Measurements from ENCODE around the gene C2orf49. TPM values are rescaled to one million over a fixed set of nuclear protein-coding genes. Genes with fewer than 3 reads are reported as not detected.

Gene C2orf49
- total RNA-seq, 4 donors from 2014 or later, result 16.4 to 19.5 (median 17.7) TPM

GRCh38 chr2:105383432-105384166, 46.3 kb downstream of the C2orf49 start:
- intact Hi-C loops (cut with DNase I), result no loop called here
- peaks cover 31 to 78% (median 41%) of the 10 kb centered on the region in 4 donors for H3K4me1 ChIP-seq
- TF ChIP-seq CTCF (IDR thresholded peaks at IDR 0.05) (no peak), POLR2A (IDR thresholded peaks at IDR 0.05; ENCODE audit: low read depth) (no peak), POLR2AphosphoS5 (IDR thresholded peaks at IDR 0.05) (no peak), EP300 (IDR thresholded peaks at IDR 0.05) (no peak)
- H3K27ac ChIP-seq (replicated peaks in 1 of 4), result no peak overlapping the region
- no peaks in the 10 kb centered on the region for H3K27me3 ChIP-seq
- no peak for DNase-seq (ENCODE audit: extremely low spot score)
- no peaks in the 10 kb centered on the region for H3K9me3 ChIP-seq
- no peak overlapping the region for H3K4me3 ChIP-seq
- 68% methylated on average over 8 of the region's 8 CpGs for WGBS
- H3K36me3 ChIP-seq, result peaks cover 22 to 68% (median 36%) of the 10 kb centered on the region in 4 donors

GRCh38 chr2:105384216-105384615, 46.9 kb downstream of the C2orf49 start:
- Histone ChIP-seq H3K27ac (replicated peaks in 1 of 4) (no peak overlapping the region), H3K4me1 (peaks cover 37 to 80% (median 46%) of the 10 kb centered on the region in 4 donors), H3K4me3 (no peak overlapping the region), H3K9me3 (no peaks in the 10 kb centered on the region), H3K27me3 (no peaks in the 10 kb centered on the region), H3K36me3 (peaks cover 22 to 70% (median 36%) of the 10 kb centered on the region in 4 donors)
- intact Hi-C loops (cut with DNase I), result no loop called here
- DNase-seq (ENCODE audit: extremely low spot score), result no peak
- TF ChIP-seq POLR2A (IDR thresholded peaks at IDR 0.05; ENCODE audit: low read depth) (no peak), POLR2AphosphoS5 (IDR thresholded peaks at IDR 0.05) (no peak), EP300 (IDR thresholded peaks at IDR 0.05) (no peak), CTCF (IDR thresholded peaks at IDR 0.05) (no peak)
- WGBS, result 82% methylated on average over 7 of the region's 7 CpGs

- WGBS, result 87% methylated on average over 5 of the region's 5 CpGs
- H3K9me3 ChIP-seq, result no peaks in the 10 kb centered on the region
- intact Hi-C loops (cut with DNase I), result no loop called here
- H3K4me1 ChIP-seq, result peaks cover 39 to 80% (median 48%) of the 10 kb centered on the region in 4 donors
- DNase-seq (ENCODE audit: extremely low spot score), result no peak
- no peaks in the 10 kb centered on the region for H3K27me3 ChIP-seq
- H3K4me3 ChIP-seq, result no peak overlapping the region
- no peak overlapping the region for H3K27ac ChIP-seq (replicated peaks in 1 of 4)
- H3K36me3 ChIP-seq, result peaks cover 22 to 76% (median 36%) of the 10 kb centered on the region in 4 donors
- TF ChIP-seq POLR2A (IDR thresholded peaks at IDR 0.05; ENCODE audit: low read depth) (no peak), POLR2AphosphoS5 (IDR thresholded peaks at IDR 0.05) (no peak), EP300 (IDR thresholded peaks at IDR 0.05) (no peak), CTCF (IDR thresholded peaks at IDR 0.05) (no peak)
These were observed 47.5 kb downstream of the C2orf49 start for GRCh38 chr2:105384861-105385260.

GRCh38 chr2:105385731-105386540, 48.6 kb downstream of the C2orf49 start:
- Histone ChIP-seq H3K27ac (replicated peaks in 1 of 4) (no peak overlapping the region), H3K36me3 (peaks cover 22 to 80% (median 36%) of the 10 kb centered on the region in 4 donors), H3K9me3 (no peaks in the 10 kb centered on the region), H3K27me3 (no peaks in the 10 kb centered on the region), H3K4me1 (peaks cover 38 to 80% (median 46%) of the 10 kb centered on the region in 4 donors), H3K4me3 (no peak overlapping the region)
- intact Hi-C loops (cut with DNase I), result no loop called here
- 95% methylated on average over 17 of the region's 20 CpGs for WGBS
- no peak for TF ChIP-seq EP300 (IDR thresholded peaks at IDR 0.05)
- TF ChIP-seq POLR2AphosphoS5 (IDR thresholded peaks at IDR 0.05), result no peak
- TF ChIP-seq POLR2A (IDR thresholded peaks at IDR 0.05; ENCODE audit: low read depth), result no peak
- DNase-seq (ENCODE audit: extremely low spot score), result no peak

- intact Hi-C loops (cut with DNase I), result no loop called here
- Histone ChIP-seq H3K27ac (replicated peaks in 1 of 4) (no peak overlapping the region), H3K36me3 (peaks cover 22 to 80% (median 35%) of the 10 kb centered on the region in 4 donors), H3K27me3 (no peaks in the 10 kb centered on the region), H3K4me3 (no peak overlapping the region), H3K4me1 (peaks cover 41 to 83% (median 49%) of the 10 kb centered on the region in 4 donors), H3K9me3 (no peaks in the 10 kb centered on the region)
- DNase-seq (ENCODE audit: extremely low spot score), result no peak
- no peak for TF ChIP-seq POLR2AphosphoS5 (IDR thresholded peaks at IDR 0.05)
- no peak for TF ChIP-seq CTCF (IDR thresholded peaks at IDR 0.05)
- no peak for TF ChIP-seq POLR2A (IDR thresholded peaks at IDR 0.05; ENCODE audit: low read depth)
- TF ChIP-seq EP300 (IDR thresholded peaks at IDR 0.05), result no peak
- WGBS, result 86% methylated on average over 4 of the region's 4 CpGs
These were observed 49.9 kb downstream of the C2orf49 start for GRCh38 chr2:105387225-105387624.

All from esophagus muscularis mucosa (tissue), 4 donors.